GM23248 (cell line): ENCODE data around the gene TBCEL. TPM values are rescaled to one million over a fixed set of nuclear protein-coding genes. Genes with fewer than 3 reads are reported as not detected.

Experiments used
- DNase-seq: peaks from one replicate; pipeline ENCODE4 v3.0.0-alpha.2; 2015
- H2AFZ ChIP-seq: fragments of 200-600 bp; sonication (generic); 2 replicates; pipeline ENCODE4 v1.6.1; 2016; ENCODE audit warnings: antibody characterized with exemption
- H3F3A ChIP-seq: fragments of 200-600 bp; sonication (generic); 2 replicates; pipeline ENCODE4 v1.6.1; 2016; ENCODE audit warnings: mild to moderate bottlenecking, antibody characterized with exemption, mixed run types; ENCODE audit not compliant: insufficient read depth
- H3K27ac ChIP-seq: fragments of 200-600 bp; sonication (generic); 2 replicates; pipeline ENCODE4 v1.5.1; 2016; ENCODE audit warnings: mild to moderate bottlenecking
- H3K27me3 ChIP-seq: fragments of 200-600 bp; sonication (generic); replicated peaks from 2 replicates; pipeline ENCODE4 v1.6.1; 2016; ENCODE audit warnings: mild to moderate bottlenecking; ENCODE audit not compliant: insufficient read depth
- H3K36me3 ChIP-seq: fragments of 200-600 bp; sonication (generic); 2 replicates; pipeline ENCODE4 v1.6.1; 2016; ENCODE audit warnings: low read depth, mild to moderate bottlenecking
- H3K4me1 ChIP-seq: fragments of 200-600 bp; sonication (generic); 2 replicates; pipeline ENCODE4 v1.6.1; 2016; ENCODE audit warnings: mild to moderate bottlenecking; ENCODE audit not compliant: insufficient read depth
- H3K4me2 ChIP-seq: fragments of 200-600 bp; sonication (generic); one replicate; pipeline ENCODE4 v1.6.1; 2016; ENCODE audit warnings: mild to moderate bottlenecking; ENCODE audit not compliant: unreplicated experiment
- H3K4me3 ChIP-seq: fragments of 200-600 bp; sonication (generic); 2 replicates; pipeline ENCODE4 v1.5.1; 2016; ENCODE audit warnings: mild to moderate bottlenecking
- H3K79me2 ChIP-seq: fragments of 200-600 bp; sonication (generic); 2 replicates; pipeline ENCODE4 v1.6.1; 2016; ENCODE audit warnings: mild to moderate bottlenecking; ENCODE audit not compliant: insufficient read depth
- H3K9ac ChIP-seq: fragments of 200-600 bp; sonication (generic); 2 replicates; pipeline ENCODE4 v1.6.1; 2016; ENCODE audit warnings: mild to moderate bottlenecking
- H3K9me2 ChIP-seq: fragments of 200-600 bp; sonication (generic); 2 replicates; pipeline ENCODE4 v1.6.1; 2016; ENCODE audit warnings: mixed run types, mild to moderate bottlenecking, moderate library complexity; ENCODE audit not compliant: insufficient read depth
- H3K9me3 ChIP-seq: fragments of 200-600 bp; sonication (generic); one replicate; pipeline ENCODE4 v1.6.1; 2017; ENCODE audit warnings: low read depth
- H4K20me1 ChIP-seq: fragments of 200-600 bp; sonication (generic); 2 replicates; pipeline ENCODE4 v1.6.0; 2016; ENCODE audit not compliant: insufficient read depth
- EZH2 ChIP-seq: fragments of 200-600 bp; sonication (generic); IDR thresholded peaks from 2 replicates; pipeline ENCODE4 v1.6.1; 2018; ENCODE audit warnings: antibody characterized with exemption, mild to moderate bottlenecking; ENCODE audit not compliant: insufficient read depth, poor library complexity, severe bottlenecking
- EZH2phosphoT487 ChIP-seq: fragments of 200-600 bp; sonication (generic); IDR thresholded peaks from 2 replicates; pipeline ENCODE4 v1.6.1; 2018; ENCODE audit warnings: antibody characterized with exemption, moderate library complexity, mild to moderate bottlenecking, low read depth; ENCODE audit not compliant: insufficient read depth
- WGBS, 2 experiments: methylation state at CpG; one replicate each; pipeline ENCODE4 v1.1.6; 2015 to 2017; ENCODE audit warnings: low lambda C conversion rate in 2 of 2, low coverage in 1 of 2; ENCODE audit errors: missing lambda C conversion rate in 2 of 2; 5-methylcytosine and 5-hydroxymethylcytosine counted together
- in situ Hi-C: fragments of 300-500 bp; cut with MboI; formaldehyde crosslinking; loops from 2 replicates; pipeline ENCODE4 v1.15.0; 2020
- polyA plus RNA-seq: library from polyadenylated mRNA; unstranded; fragments of >200 nt; fragmentation: Nextera tagmentation; extraction: Ambion mirVana; gene quantifications from 2 replicates; pipeline ENCODE4 v1.2.1, GENCODE V29; 2016
- total RNA-seq: library from RNA; depleted of rRNA; stranded (reverse); fragments of >200 nt; shearing (Covaris generic); gene quantifications from 2 replicates; pipeline ENCODE4 v1.2.3, GENCODE V29; 2014

The TBCEL gene
- total and polyA plus RNA-seq, 2 experiments from 2014 or later = 13.0 to 27.9 TPM

DNA sequence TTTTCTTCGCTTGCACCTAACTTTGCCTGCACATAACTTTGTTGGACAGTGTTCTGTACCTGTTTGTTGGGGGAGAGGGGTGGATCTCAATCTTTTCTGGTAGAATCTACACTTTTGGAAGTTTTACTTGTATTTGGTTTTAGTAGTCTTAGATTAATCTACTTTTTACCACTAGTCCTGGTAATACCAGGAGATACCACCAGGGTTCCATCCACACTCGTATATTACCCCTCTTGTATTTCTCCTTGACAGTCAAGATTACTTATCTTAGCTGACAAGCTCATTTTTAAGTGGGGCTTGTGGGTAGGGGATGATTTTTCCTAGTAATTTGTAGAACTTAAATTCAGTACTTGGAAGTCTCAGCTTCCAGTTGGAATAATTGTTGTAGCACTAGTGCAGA lies 39.8 kb downstream of the TBCEL start:
- Histone ChIP-seq H3K9me3 (no peaks in the 10 kb centered on the region), H3F3A (no peaks in the 10 kb centered on the region), H3K27me3 (no peaks in the 10 kb centered on the region), H3K9me2 (no peaks in the 10 kb centered on the region), H3K4me1 (no peaks in the 10 kb centered on the region), H3K36me3 (peaks cover 31% of the 10 kb centered on the region), H3K4me3 (no peak overlapping the region), H3K9ac (no peak overlapping the region), H4K20me1 (no peaks in the 10 kb centered on the region), H3K79me2 (no peaks in the 10 kb centered on the region), H2AFZ (no peak overlapping the region), H3K27ac (no peak overlapping the region), H3K4me2 (no peak overlapping the region)
- TF ChIP-seq EZH2phosphoT487 = no peak
- TF ChIP-seq EZH2 = no peak
- in situ Hi-C loops = no loop called here
- 92 to 93% methylated on average over 2 of the region's 2 CpGs for WGBS, 2 experiments
- DNase-seq = no peak

DNA sequence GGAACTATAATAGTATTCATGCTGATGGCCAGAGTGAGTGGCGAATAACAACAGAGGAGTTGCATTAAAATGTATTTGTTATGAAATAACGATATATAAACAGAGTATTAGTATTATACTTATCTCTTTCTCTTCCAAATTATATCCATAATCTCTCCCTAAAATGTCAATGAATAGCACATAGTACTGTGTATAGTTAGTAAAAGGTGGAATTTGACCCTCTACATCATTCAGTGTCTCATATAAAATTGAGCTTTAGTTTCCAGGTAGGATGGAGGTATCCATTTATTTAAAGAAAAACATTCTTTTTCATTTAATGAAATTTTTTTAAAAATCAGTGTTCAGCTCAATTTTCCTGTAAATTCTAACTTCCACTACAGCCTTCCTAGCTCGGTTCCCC lies 42.7 kb downstream of the TBCEL start:
- in situ Hi-C loops = no loop called here
- Histone ChIP-seq H3K9me2 (no peaks in the 10 kb centered on the region), H3K27ac (no peak overlapping the region), H2AFZ (no peak overlapping the region), H3K9me3 (no peaks in the 10 kb centered on the region), H3K4me2 (no peak overlapping the region), H3K4me3 (no peak overlapping the region), H3K27me3 (no peaks in the 10 kb centered on the region), H3K9ac (no peak overlapping the region), H3K4me1 (no peaks in the 10 kb centered on the region), H3K36me3 (peaks cover 13% of the 10 kb centered on the region), H3F3A (no peaks in the 10 kb centered on the region), H3K79me2 (no peaks in the 10 kb centered on the region), H4K20me1 (no peaks in the 10 kb centered on the region)
- 97 to 100% methylated on average over 3 of the region's 3 CpGs for WGBS, 2 experiments
- TF ChIP-seq EZH2phosphoT487 (no peak), EZH2 (no peak)
- no peak for DNase-seq

DNA sequence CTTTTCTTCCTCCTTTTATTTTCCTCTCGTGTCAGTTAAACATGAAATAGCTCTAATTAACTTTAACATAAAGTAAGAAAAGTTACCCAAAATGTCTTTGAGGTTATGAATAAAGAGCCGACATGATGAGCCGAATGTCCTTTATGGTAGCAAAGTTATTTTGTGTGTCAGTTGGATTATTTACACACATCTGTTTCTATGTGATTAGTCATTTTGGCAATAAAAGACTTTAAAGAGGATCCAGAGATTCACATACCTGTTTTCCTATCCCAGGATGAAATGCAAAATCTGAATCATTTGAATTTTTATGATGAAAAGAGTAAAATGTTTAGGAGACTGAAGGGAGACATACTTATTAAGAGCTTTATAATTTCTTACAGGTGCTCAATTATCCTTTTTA lies 43.1 kb downstream of the TBCEL start:
- Histone ChIP-seq H3K36me3 (peaks cover 13% of the 10 kb centered on the region), H3K27ac (no peak overlapping the region), H3F3A (no peaks in the 10 kb centered on the region), H3K4me1 (no peaks in the 10 kb centered on the region), H3K9me2 (no peaks in the 10 kb centered on the region), H3K27me3 (no peaks in the 10 kb centered on the region), H3K9ac (no peak overlapping the region), H3K9me3 (no peaks in the 10 kb centered on the region), H3K4me2 (no peak overlapping the region), H2AFZ (no peak overlapping the region), H3K4me3 (no peak overlapping the region), H3K79me2 (no peaks in the 10 kb centered on the region), H4K20me1 (peaks cover 3% of the 10 kb centered on the region; the same call in 1 of the 2 replicates)
- 99% methylated on average over 3 of the region's 3 CpGs for WGBS, 2 experiments
- in situ Hi-C loops = no loop called here
- no peak for DNase-seq
- no peak for TF ChIP-seq EZH2
- no peak for TF ChIP-seq EZH2phosphoT487

DNA sequence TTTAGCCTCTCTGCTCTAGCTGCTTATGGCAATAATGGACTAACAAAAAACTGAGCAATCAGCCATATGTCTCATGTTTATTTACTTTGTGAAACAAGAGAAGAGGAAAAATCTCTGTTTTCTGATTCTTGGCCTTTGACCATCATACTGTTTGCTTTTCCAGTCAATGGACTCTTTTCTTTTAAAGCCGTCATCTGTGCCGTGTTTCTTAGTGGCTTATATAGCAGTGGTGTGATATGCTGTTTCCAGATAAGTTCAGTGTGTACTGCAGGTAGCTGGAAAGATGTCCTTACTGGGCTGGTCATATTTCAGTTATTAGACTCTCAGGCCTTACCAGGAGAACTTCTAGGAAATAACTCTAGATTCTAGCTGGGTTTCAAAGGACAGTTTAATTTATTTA lies 43.6 kb downstream of the TBCEL start:
- DNase-seq = no peak
- H4K20me1 ChIP-seq = peaks cover 3% of the 10 kb centered on the region; the same call in 1 of the 2 replicates
- no peaks in the 10 kb centered on the region for H3F3A ChIP-seq
- no peak overlapping the region for H3K4me3 ChIP-seq
- no peak overlapping the region for H3K9ac ChIP-seq
- no peaks in the 10 kb centered on the region for H3K9me2 ChIP-seq
- WGBS, 2 experiments = 98 to 100% methylated on average over 2 of the region's 2 CpGs
- H3K4me2 ChIP-seq = no peak overlapping the region
- in situ Hi-C loops = no loop called here
- H3K27me3 ChIP-seq = no peaks in the 10 kb centered on the region
- no peaks in the 10 kb centered on the region for H3K9me3 ChIP-seq
- no peak overlapping the region for H3K27ac ChIP-seq
- TF ChIP-seq EZH2phosphoT487 (no peak), EZH2 (no peak)
- peaks cover 13% of the 10 kb centered on the region for H3K36me3 ChIP-seq
- H3K4me1 ChIP-seq = no peaks in the 10 kb centered on the region
- H3K79me2 ChIP-seq = no peaks in the 10 kb centered on the region
- H2AFZ ChIP-seq = no peak overlapping the region

DNA sequence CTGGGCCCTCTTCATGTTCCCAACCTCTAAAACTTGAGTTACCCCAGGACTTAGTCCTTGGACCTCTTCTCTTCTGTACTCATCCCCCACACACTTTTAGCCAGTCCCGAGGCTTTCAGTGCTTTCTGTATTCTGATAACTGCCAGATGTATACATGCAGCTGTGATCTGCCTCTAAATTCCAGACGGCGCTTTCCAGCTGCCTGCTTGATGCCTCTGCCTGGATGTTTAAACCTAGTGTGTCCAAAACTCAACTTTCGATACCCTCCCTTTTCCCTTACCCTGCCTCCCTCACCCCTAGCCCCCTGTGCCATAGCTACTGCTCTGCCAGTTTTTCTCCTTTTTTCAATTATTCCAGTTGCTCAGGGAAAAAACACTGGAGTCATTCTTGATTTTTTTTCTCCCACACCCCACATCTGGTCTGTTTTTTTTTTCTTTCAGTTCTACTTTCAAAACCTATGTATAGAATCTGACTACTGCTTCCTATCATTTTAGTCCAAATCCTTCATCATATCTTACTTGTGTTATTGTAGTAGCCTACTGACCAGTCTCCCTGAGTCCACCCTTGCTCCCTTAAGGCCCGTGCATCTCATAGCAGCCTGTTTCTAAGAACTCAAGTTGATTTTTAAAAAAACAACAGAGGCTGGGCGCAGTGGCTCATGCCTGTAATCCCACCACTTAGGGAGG lies 44.2 kb downstream of the TBCEL start:
- Histone ChIP-seq H3K4me3 (no peak overlapping the region), H3F3A (no peaks in the 10 kb centered on the region), H3K9ac (no peak overlapping the region), H3K36me3 (peaks cover 18% of the 10 kb centered on the region), H3K9me3 (no peaks in the 10 kb centered on the region), H3K9me2 (no peaks in the 10 kb centered on the region), H3K4me1 (no peaks in the 10 kb centered on the region), H3K79me2 (no peaks in the 10 kb centered on the region), H3K4me2 (no peak overlapping the region), H4K20me1 (peaks cover 3% of the 10 kb centered on the region; the same call in 1 of the 2 replicates), H3K27ac (no peak overlapping the region), H3K27me3 (no peaks in the 10 kb centered on the region), H2AFZ (no peak overlapping the region)
- 75 to 79% methylated on average over 6 of the region's 6 CpGs for WGBS, 2 experiments
- DNase-seq = no peak
- in situ Hi-C loops = no loop called here
- TF ChIP-seq EZH2phosphoT487 (no peak), EZH2 (no peak)
